K562 (cell line): ENCODE results near the gene TAF8. TPM values are rescaled to one million over a fixed set of nuclear protein-coding genes. Genes with fewer than 3 reads are reported as not detected.

Experiments
- BCOR ChIP-seq: fragments of 450-650 bp; IDR thresholded peaks from 2 replicates; pipeline ENCODE4 v1.6.1; 2016
- CEBPB ChIP-seq: fragments of 450-650 bp; IDR thresholded peaks from 2 replicates; pipeline ENCODE4 v1.6.1; 2016; ENCODE audit warnings: missing genetic modification characterization, missing compliant biosample characterization
- ELF4 ChIP-seq: fragments of 450-650 bp; formaldehyde crosslinking; IDR thresholded peaks from 2 replicates; pipeline ENCODE4 v1.4.0; 2022; ENCODE audit warnings: missing genetic modification characterization
- ESRRA ChIP-seq: fragments of 450-650 bp; IDR thresholded peaks from 2 replicates; pipeline ENCODE4 v1.6.1; 2014; ENCODE audit warnings: low read depth, mild to moderate bottlenecking, moderate library complexity, borderline replicate concordance
- HDGF ChIP-seq: fragments of 450-650 bp; IDR thresholded peaks from 2 replicates; pipeline ENCODE4 v1.6.1; 2016
- HMG20A ChIP-seq: fragments of 450-650 bp; formaldehyde crosslinking; conservative IDR thresholded peaks from 2 replicates; pipeline ENCODE4 v1.4.0; 2020; ENCODE audit warnings: mild to moderate bottlenecking, mixed read lengths
- HMGXB4 ChIP-seq: sonication (generic); formaldehyde crosslinking; IDR thresholded peaks from 2 replicates; pipeline ENCODE4 v1.8.1; 2023; ENCODE audit warnings: mild to moderate bottlenecking, missing genetic modification reagents
- NCOA4 ChIP-seq: fragments of 450-650 bp; IDR thresholded peaks from 2 replicates; pipeline ENCODE4 v1.6.1; 2018; ENCODE audit warnings: mild to moderate bottlenecking; ENCODE audit not compliant: partially characterized antibody
- PBX2 ChIP-seq, 2 experiments: IDR thresholded peaks in 1 of 2; conservative IDR thresholded peaks in 1 of 2; 2 replicates each; pipeline ENCODE4 v1.6.1; 2016; ENCODE audit warnings: low read depth in 2 of 2, mild to moderate bottlenecking in 1 of 2, missing compliant biosample characterization in 1 of 2, missing genetic modification characterization in 1 of 2, moderate library complexity in 1 of 2
- POLR2AphosphoS5 ChIP-seq: IDR thresholded peaks from 2 replicates; pipeline ENCODE4 v1.6.1; 2011; ENCODE audit warnings: mild to moderate bottlenecking, low read depth, low read length, moderate library complexity; ENCODE audit not compliant: control insufficient read depth, insufficient read depth
- ZBTB34 ChIP-seq: fragments of 250-450 bp; sonication (Bioruptor Pico); IDR thresholded peaks from 2 replicates; pipeline ENCODE4 v1.8.0; 2021; ENCODE audit warnings: mild to moderate bottlenecking, moderate library complexity
- polyA plus RNA-seq, 8 experiments: library from polyadenylated mRNA; depleted of rRNA in 4 of 8; stranded (reverse) in 5 of 8; unstranded in 3 of 8; fragments of >200 nt; fragmentation: Nextera tagmentation in 2 of 8; fragmentation: Illumina TruSeq in 1 of 8; extraction: Ambion mirVana in 2 of 8; extraction: Trizol in 1 of 8; gene quantifications; 2 replicates each; pipeline versions ENCODE4 v1.2.1 to v1.2.3, GENCODE V29; 2011 to 2014; ENCODE audit warnings: inconsistent platforms in 1 of 8, missing spikeins in 1 of 8
- total RNA-seq, 7 experiments: library from RNA; depleted of rRNA in 6 of 7; stranded (reverse); fragments of >200 nt in 6 of 7; fragmentation: Illumina TruSeq in 2 of 7; extraction: Trizol in 2 of 7; gene quantifications; 2 replicates each; pipeline versions ENCODE4 v1.2.1 to v1.2.3, GENCODE V29; 2011 to 2021; ENCODE audit warnings: low replicate concordance in 1 of 7
- TF ChIP-seq, protein P1 (sequence below): fragments of 450-650 bp; IDR thresholded peaks from 2 replicates; pipeline ENCODE4 v1.6.1; 2016; ENCODE audit warnings: antibody characterized with exemption
- TF ChIP-seq, protein P2 (sequence below): IDR thresholded peaks from 2 replicates; pipeline ENCODE4 v1.6.1; 2011; ENCODE audit warnings: borderline replicate concordance, low read depth, mild to moderate bottlenecking, moderate library complexity, low read length; ENCODE audit not compliant: insufficient read depth, poor library complexity, severe bottlenecking
- TF ChIP-seq, protein P3 (sequence below): sonication (generic); formaldehyde crosslinking; IDR thresholded peaks from 2 replicates; pipeline ENCODE4 v1.8.0; 2022; ENCODE audit warnings: mild to moderate bottlenecking, missing genetic modification reagents, borderline replicate concordance

Gene TAF8
- total and polyA plus RNA-seq, 9 of the 15 experiments (the other 6 are each of a cell fraction or from before 2014, with no cell fraction given): 29.4 to 84.0 (median 52.6) TPM

GRCh38 chr6:42017021-42017643 is 33.2 kb upstream of the TAF8 start (continued):
- TF ChIP-seq HMG20A (no peak), BCOR (peak; percentile 79), PBX2 (CRISPR knock-in tag; IDR thresholded peaks at IDR 0.05; ENCODE audit: low read depth) (no peak), PBX2 (tag; conservative IDR thresholded peaks at IDR 0.05; ENCODE audit: low read depth) (peak; percentile 75), NCOA4 (peak; percentile 91), ELF4 (CRISPR knock-in tag) (peak; percentile 86; the same call in 1 of the 2 replicates), ZBTB34 (CRISPR knock-in tag) (peak; percentile 69; the same call in 1 of the 2 replicates), POLR2AphosphoS5 (peak; percentile 100), CEBPB (tag) (no peak), HMGXB4 (CRISPR knock-in tag) (no peak), ESRRA (peak; percentile 84), HDGF (no peak)
- TF ChIP-seq, protein P1, sequence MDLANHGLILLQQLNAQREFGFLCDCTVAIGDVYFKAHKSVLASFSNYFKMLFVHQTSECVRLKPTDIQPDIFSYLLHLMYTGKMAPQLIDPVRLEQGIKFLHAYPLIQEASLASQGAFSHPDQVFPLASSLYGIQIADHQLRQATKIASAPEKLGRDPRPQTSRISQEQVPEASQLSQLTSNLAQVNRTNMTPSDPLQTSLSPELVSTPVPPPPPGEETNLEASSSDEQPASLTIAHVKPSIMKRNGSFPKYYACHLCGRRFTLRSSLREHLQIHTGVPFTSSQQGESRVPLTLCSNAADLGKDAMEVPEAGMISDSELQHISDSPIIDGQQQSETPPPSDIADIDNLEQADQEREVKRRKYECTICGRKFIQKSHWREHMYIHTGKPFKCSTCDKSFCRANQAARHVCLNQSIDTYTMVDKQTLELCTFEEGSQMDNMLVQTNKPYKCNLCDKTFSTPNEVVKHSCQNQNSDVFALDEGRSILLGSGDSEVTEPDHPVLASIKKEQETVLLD: peak; percentile 91
- TF ChIP-seq, protein P2, sequence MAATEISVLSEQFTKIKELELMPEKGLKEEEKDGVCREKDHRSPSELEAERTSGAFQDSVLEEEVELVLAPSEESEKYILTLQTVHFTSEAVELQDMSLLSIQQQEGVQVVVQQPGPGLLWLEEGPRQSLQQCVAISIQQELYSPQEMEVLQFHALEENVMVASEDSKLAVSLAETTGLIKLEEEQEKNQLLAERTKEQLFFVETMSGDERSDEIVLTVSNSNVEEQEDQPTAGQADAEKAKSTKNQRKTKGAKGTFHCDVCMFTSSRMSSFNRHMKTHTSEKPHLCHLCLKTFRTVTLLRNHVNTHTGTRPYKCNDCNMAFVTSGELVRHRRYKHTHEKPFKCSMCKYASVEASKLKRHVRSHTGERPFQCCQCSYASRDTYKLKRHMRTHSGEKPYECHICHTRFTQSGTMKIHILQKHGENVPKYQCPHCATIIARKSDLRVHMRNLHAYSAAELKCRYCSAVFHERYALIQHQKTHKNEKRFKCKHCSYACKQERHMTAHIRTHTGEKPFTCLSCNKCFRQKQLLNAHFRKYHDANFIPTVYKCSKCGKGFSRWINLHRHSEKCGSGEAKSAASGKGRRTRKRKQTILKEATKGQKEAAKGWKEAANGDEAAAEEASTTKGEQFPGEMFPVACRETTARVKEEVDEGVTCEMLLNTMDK: no peak
- TF ChIP-seq, protein P3, sequence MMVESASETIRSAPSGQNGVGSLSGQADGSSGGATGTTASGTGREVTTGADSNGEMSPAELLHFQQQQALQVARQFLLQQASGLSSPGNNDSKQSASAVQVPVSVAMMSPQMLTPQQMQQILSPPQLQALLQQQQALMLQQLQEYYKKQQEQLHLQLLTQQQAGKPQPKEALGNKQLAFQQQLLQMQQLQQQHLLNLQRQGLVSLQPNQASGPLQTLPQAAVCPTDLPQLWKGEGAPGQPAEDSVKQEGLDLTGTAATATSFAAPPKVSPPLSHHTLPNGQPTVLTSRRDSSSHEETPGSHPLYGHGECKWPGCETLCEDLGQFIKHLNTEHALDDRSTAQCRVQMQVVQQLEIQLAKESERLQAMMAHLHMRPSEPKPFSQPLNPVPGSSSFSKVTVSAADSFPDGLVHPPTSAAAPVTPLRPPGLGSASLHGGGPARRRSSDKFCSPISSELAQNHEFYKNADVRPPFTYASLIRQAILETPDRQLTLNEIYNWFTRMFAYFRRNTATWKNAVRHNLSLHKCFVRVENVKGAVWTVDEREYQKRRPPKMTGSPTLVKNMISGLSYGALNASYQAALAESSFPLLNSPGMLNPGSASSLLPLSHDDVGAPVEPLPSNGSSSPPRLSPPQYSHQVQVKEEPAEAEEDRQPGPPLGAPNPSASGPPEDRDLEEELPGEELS (CRISPR knock-in tag): peak; percentile 68; the same call in 1 of the 2 replicates
